Activated CD4-positive, alpha-beta T cell treated with anti-CD3 and anti-CD28 coated beads, Interleukin-2, amount 50 U/mL, for 1 hour (primary cell): ENCODE data around the gene LAMB1.
"Not testable (repeated sequence)": the region's sequence is repeated elsewhere in the genome, so short reads cannot be mapped to it uniquely, and the experiment has no call there.

Experiments used
- DNase-seq: peaks from one replicate; pipeline ENCODE4 v3.0.0-alpha.2; 2020

LAMB1 gene

DNA sequence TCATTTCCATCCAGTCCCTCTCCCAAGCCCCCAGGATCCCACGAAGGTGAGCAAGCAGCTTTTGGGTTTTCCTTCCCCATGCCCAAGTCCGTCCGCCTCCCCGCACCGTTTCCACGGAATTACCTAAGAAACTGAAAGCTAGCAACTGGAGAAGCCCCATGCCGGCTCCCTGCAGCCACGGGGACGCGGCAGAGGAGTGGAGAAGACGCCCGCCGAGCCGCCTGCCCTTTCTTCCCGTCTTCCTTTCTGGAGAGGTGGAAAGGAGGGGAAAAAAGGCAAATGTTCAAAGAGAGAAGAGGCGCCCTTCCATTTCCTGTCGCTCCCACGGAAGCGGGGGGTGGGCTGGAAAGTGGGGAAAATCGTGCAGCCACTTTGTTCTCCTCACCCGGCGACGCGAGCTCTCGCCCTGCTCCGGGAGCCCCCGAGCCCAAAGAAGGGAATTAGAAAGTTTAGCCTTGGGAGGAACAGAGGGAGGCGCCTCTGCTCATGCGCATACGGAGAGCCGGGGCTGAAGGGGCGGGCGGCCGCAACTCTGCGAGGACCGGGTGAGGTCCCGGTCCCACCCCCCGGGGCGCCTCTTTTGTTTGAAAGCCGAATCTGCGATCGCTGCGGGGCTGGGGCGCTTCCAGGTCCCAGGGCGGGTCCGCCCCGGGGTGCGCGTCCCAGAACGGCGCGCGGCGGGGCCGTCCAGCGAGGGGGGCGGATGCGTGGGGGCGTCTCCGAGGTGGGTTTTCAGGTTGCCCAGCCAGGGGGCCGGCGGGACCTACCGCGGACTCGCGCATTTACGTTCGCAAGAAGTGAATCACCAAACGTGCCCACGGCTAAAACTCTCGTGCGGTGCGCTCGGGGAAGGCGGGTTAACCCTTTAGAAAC, at the start of gene LAMB1:
Gene LAMB1, minus strand, starts transcription at position 436 of the 873 bp plus-strand sequence. Its CDS starts 276 bp downstream, at position 160.
- DNase-seq: no peak

DNA sequence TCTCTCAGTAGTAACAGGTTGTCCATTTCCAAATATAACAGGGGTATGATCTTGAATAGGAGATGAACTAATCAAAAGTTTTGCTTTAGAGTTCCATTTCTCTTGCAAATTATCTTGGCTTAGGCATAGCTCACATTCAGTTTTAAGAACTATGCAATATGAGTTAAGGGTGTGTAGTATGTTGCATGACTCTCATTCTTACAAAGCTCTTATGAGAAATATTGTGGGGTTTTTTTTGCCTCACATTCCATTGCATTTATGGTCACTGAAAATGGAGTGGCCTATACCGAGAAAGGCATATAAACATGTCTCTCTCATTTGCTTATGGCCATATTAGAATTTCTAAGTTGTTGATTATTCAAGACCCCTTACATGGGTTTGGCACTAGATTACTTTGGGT, 48.5 kb upstream of the LAMB1 start:
- no peak for DNase-seq

DNA sequence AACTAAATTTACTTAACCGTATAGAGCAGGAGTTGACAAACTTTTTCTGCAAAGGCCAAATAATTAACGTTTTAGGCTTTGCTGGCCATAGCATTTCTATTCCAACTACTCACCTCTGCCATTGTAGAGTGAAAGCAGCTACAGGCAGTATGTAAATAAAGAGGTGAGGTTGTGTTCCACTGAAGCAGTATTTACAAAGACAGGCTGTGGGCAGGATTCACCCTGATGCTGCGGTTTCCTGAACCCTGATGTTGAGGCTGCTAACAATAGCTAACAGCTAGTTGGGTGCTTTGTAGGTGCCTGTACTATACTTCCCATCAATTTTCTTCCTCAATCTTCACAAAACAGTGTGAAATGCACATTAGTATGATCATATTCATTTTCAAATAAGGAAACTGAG, 47.0 kb upstream of the LAMB1 start:
- DNase-seq: no peak

DNA sequence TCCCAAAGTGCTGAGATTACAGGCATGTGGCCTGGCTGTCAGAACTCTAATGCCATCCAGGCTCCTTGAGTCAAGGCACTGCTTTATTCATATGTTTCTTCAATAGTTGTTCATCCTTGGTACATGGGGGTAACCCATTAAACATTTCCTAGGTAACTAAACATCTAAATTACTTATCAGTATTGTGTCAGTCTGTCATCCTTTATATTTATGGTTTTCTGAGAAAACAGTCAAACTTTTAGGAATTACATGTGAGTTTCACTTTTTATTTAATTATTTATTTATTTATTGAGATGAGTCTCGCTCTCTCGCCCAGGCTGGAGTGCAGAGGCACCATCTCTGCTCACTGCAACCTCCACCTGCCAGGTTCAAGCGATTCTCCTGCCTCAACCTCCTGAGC, 45.5 kb upstream of the LAMB1 start:
- no peak for DNase-seq

DNA sequence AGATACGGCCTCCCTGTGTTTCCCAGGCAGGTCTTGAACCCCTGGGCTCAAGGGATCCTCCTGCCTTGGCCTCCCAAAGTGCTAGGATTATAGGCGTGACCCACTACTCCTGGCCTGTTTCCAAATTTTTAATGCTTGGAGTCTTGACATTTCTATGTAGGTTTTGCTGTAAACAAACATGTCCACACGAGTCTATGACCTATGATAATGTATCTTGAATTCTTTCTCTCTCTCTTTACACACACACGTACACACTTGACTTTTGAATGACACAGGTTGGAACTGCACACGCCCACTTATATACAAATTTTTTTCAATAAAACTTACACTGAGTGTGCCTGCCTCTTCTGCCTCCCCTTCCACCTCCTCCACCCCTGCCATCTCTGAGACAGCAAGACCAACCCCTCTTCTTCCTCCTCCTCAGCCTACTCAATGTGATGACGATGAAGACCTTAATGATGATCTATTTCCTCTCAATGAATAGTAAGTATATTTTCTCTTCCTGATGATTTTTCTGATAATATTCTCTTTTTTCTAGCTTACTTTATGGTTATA, 44.1 kb upstream of the LAMB1 start:
- DNase-seq: no peak

DNA sequence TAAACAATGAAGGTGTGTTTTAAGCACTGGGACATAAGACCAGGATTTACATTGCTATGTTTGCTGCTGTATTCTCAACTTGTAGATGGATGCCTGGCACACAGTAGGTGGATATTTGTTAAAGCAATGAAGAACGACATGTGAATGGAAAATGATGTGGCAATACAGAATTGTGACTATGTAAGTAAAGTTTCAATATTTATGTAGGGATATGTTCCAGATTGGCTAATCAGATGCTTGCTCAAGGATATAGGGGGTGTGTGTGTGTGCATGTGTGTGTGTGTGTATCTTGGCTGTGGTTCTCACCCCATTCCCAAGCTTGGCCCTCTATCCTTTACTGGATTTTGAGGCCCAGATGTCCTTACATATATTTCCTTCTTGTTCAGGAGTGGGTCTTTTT, 42.7 kb upstream of the LAMB1 start:
- no peak for DNase-seq

DNA sequence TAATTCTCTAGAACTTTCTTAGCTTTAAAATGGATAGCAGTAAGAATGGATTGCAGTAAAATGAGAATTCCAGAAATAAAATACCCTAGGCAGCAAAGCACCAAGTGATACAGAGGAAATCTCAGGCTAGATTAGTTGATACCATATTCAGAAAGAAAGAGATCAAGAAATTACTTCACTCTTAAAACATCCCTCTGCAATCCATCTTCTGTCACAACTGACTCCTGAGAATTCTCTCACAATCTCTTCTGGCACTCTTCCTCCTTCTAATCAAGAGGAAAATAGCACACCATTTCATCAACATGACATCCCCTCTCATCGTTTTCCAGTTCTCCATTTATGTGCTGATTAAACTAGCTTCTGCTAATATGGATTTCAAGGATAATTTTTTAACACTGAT, 42.2 kb upstream of the LAMB1 start:
- DNase-seq: no peak

DNA sequence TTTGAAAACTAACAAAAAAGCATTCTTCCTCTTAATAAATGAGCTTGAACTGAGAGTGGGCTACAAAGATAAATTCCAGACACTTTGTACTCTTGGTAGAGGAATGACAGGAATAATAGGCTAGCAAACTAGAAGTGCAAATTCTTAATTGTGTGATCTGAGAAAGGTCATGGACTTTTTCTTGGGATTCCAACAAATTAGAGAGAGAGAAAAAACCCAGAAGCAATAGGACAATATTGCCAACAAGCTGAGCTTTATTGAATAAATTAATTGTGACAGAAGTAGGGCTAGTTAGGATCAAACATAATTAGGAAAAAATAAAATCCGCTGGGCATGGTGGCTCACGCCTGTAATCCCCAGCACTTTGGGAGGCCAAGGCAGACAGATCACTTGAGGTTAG, 41.4 kb upstream of the LAMB1 start:
- no peak for DNase-seq

DNA sequence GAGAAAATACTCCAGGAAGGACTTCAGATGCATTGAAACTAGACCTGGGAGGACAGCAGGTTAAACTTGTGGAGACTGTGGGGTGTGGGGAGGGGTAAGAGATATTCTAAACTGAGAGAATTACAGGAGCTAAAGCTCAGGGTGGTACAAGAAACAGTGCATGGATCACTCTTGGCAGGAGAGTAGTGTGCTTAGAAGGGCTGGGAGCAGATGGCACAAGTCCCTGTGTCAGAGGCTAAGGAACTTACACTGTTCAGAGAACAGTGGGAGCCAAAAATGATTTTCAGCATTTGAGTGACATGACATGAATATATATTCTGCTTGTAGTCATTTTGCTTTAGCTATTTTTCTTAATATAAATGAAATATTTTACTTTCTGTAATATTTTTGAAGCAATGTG, 36.0 kb upstream of the LAMB1 start:
- DNase-seq: no peak

DNA sequence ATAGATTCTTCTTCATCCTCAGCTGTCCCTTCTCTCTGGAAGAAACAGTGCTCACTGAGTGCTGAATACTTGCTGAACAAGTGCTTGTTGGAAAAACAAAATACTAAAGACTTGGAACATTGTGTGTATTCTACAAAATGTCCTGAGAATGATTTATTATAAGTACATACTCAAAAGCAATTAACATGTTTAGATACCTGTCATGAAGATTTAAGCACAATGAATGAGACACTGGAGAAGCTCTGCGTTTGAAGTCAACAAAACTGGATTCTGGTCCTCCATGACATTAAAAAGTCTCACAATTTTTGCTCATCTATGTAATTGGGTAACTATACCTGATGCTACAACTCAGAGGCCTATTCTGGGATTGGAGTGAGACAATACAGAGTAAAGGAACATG, 34.8 kb upstream of the LAMB1 start:
- DNase-seq: no peak

DNA sequence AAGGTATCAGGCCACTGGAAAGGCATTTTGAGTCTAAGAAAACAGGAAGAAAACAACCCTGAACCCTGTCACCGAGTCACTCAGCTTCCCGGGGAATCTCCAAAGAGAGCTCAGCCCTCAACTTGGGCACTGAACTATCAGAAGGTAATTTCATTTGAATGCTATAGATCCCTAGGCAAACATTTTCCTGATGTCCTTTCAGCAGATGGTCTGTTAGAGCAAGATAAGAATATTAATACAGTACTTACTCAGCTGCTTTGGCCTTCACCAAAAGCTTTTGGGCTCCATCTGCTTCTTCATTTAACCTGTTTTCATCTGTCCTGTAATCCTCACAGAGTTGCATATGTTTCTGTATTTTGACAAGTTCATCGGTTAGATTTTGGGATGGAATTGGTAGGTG, 34.2 kb upstream of the LAMB1 start:
- no peak for DNase-seq

DNA sequence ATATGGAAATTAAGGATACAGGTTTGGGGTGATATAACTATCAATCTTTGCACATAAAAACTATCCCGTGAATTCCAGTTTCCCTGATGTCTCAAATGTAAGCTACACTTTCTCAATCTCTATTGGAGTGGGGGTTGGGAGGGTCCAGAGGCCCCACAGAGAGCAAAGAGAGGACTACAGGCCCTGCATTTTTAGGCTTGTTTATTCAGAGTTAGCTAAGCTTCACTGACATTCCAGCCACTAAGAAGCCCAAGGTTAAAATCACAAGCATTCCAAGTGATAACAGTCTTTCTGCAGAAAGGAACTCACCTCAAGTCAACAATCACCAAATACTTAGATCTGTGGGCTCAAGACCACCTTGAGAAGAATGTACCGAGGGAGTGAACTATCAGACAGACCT, 31.6 kb upstream of the LAMB1 start:
- no peak for DNase-seq

DNA sequence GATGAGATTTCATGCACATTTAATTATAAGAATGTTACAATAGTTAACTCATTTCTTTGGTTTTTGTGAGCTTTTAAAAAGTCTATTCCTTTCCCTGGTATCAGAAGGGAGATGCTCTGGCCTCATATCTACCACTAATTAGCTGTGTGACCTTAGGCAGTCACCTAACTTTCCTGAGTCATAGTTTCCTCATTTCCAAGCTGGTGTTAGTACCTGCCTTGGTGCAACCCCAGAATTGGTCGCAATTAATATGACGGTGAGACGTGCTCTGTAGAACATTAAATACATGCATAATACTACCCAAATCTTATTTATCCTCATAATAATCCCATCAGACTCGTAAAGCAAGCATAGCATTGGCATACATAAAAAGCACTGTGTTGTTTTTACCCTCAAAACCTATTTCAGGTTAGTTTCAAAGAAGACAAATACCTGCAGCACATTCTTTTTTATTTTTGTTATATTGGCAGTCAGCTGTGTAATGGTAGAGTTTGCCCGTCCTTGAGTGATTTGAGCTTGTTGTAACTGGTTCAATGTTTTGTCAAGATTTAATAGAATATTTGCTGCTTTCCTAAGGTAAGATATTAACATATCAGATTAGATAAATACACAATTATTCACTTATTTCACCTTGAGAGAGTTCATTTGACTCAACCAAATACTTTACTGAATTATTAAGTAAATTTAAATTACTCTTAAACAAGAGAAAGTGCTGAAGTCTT, 31.0 kb upstream of the LAMB1 start:
- DNase-seq: no peak

DNA sequence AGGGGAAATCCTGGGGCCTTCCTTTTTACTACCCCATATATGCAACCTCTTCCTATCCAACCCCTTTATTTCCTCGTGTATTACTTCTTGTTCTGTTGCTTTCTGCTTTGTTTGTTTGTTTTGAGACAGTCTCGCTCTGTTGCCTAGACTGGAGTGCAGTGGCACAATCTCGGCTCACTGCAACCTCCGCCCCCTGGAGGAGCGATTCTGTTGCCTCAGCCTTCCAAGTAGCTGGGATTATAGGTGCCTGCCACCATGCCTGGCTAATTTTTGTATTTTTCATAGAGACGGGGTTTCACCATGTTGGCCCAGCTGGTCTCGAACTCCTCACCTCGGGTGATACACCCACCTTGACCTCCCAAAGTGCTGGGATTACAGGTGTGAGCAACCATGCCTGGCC, 30.3 kb upstream of the LAMB1 start:
- DNase-seq: not testable (repeated sequence)

DNA sequence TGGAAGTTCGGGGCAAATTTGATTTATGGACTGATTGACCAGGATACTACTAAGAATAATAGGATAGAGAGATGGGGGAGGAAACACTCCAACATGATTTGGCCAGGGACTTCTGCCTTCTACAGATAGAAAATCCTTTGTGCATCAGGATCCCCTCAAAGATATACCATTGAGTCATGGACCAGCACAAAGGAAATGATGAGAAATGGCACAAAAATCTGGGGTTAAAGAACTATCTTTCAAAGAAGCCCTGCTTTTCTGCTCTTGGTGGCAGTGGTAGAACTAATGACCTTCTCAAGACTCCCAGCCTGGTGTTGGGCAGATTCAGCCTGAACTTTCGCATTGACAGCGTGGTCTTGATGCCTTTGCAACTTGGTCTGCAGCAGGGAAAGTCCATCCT, 27.6 kb upstream of the LAMB1 start:
- no peak for DNase-seq

DNA sequence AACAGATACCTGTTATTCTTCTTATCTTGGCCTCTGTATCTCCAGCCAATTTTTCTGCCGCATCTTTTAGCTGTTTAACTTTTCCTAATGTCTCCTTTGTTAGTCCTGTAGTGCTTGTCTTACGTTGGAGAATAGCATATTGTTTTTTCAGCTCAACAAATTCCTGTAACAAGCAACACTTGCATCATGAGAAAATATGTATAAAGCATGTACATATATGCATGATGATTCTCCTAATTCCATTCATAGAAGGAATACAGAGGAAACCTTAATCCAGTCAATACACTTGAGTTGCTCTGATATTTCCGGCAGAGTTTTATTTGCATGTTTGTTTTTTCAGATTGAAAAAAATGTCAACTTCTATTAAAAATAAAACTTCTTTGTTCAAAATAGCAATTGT, 26.1 kb upstream of the LAMB1 start:
- no peak for DNase-seq

DNA sequence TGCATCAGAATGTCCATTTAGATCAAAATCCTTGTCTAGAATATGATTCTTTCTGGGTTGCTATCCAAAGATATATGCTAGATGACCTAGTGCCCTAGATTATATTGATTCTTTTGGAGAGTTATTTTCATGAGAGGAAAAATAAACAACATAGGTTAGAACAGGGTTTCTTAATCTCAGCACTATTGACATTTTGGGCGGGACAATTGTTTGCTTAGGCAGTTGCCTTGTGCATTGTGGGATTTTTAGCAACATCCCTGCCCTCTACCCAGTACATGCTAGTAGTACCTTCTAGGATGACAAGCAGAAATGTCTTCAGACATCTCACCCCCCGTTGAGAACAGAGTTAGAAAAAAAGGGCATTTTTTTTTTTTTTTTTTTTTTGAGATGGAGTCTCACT, 25.1 kb upstream of the LAMB1 start:
- no peak for DNase-seq

DNA sequence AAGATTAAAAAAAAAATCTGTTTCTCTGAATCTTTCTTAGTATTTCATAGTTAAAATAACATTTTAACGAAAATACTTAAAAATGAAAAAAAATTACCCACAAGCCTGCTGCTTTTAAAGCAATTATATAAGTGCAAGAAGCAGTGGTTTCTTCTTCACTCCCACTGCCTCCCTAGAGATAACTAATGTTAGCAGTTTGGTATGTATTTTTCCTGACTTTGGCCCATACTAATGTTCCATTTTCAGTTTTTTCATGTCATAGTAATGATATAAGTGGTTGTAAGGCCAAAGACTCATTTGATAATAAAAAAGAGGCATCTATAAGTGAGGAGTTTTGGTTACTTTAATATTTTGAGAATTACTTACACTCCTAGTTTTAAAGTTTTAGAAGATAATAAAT, 24.3 kb upstream of the LAMB1 start:
- DNase-seq: no peak

DNA sequence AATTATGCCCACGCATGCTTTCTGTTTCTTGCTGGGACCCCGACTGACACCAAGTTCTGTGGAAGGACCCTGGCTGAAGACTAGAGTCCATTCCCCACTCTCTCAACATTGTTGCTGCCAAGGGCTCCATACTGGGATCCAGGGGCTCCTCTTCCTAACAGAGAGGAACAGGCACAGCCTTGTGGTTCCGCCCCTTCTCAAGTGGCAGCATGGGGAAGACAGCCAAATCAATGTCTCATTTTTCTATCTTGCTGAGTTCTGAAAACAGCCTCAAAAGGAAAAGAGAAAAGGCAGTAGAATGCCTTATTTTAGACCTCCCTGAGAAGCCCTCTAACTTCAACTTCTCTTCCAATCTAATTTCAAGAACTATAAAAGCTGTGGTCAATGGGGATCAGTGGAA, 23.7 kb upstream of the LAMB1 start:
- DNase-seq: no peak

DNA sequence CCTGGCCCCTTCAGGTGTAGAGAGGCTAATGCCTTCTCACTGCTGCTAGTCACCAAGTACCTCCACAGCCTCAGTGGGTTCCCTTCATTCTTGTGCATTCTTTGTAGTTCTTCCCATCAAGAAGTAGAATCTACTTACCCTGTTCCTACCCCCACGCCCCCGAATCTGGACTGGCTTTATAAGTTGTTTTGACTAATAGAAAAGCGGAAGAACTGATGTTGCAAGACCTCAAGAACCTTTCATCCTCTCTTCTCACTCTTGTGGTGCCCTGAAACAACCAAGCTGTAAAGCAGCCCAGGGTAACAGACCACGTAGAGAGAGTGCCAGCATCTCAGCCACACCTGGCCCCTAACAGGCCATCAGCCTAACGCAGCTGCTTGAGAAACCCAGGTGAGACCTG, 23.2 kb upstream of the LAMB1 start:
- DNase-seq: no peak

DNA sequence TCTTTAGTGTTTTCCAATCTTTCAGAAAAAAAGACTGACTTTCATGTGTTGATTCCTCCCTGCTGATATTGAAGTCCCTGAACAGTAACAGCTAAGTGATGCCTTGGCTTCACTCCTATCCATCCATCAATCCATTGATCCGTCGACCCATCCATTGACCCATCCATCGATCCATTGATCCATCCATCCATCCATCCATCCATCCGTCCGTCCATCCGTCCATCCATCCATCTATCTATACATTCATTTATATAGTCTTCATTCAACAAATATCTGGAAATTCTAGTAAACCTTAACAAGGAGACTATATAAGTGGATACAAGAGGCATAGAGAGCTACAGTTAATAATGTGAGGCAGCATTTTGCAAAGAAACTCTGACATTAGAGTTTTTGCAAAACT, 21.6 kb upstream of the LAMB1 start:
- DNase-seq: no peak

DNA sequence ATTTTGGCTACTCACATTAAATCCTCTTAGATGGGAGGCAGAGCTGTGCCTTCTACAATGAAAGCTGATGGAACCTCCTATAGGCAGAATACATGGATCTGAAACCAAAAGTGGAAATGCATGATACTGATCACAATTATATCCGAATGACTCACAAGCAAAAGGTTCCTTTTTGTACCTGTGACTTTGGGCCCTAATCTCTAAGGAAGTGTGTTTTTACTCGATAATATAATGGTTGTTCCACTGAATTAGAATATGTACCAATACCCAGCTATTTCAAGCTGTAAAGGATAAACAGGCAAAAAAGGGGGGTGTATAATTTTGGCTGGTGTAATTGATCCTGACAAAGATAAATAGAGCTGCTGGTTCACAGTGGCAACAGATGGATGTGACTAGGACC, 17.6 kb upstream of the LAMB1 start:
- DNase-seq: no peak

DNA sequence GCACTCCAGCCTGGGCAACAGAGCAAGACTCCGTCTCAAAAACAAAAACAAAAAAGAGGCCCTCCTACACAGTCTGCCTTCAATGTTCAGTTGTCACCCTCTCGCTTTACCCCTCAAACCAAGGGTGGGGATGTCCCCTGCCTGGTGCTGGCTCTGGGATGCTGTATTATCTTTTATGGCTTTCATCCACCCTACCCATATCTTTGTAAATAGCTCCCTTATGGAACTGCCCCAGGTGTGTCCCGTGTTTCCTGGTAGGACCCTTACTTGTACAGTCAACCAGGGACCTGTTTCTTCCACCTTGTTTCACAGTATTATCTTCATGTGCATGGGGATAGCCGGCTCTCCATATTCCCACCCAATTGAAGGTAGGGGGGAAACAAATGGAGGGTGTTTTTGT, 15.7 kb upstream of the LAMB1 start:
- DNase-seq: no peak

DNA sequence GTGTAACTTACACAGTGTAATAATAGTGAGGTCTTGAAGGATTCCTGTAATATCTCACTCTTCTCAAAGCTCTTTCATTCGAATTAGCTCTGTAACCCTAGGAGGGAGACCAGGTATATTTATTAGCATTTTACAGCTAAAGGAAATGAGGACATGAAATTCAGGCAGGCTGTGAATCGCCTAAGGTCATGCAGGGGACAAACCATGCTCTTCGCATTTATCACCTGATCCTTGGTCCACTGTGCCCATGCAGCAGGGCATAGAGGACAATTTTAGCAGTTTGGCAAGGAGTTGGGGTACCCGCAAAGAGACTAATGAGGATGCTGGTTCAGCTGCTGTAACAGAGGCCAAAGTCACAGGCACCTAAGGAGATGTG, 14.8 kb upstream of the LAMB1 start:
- no peak for DNase-seq
